ENCODE data around the gene NUDT3. TPM values are rescaled to one million over a fixed set of nuclear protein-coding genes. Genes with fewer than 3 reads are reported as not detected.
A peak's percentile ranks its signal among the peaks of the same experiment; 100 is the strongest.

Gene NUDT3
- polyA plus RNA-seq, 3 donors, result 13.9 to 16.1 (median 15.6) TPM

DNA sequence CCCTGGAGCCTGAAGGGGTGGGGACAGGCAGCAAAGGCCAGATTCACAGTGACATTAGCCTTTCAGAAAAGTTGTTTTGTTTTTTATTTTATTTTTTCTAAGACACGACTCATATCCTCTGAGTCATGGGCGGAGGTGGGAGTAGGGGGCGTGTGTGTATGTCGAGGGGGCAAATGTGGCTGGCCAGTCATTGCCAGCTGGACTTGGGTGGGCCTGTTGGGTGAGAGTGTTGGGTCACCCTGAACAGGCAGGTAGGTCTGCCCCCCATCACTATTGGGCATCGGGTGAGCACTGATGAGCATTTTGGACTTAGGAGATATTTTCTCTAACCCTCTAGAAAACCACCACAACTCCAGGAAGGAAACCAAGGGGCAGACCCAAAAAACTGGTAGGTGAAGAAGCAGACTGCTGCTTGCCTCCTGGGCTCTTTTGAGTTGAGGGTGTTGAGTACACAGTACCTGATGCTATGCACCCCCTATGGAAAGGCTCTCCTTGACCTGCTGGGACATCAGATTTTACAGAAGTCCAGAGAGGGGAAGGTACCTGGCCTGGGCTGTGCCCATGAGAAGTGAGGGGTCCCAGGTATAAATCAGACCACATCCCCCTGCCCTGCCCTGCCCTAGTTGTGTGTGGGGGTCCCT, 149.2 kb downstream of the NUDT3 start:
- no peak for DNase-seq (ENCODE audit: low read depth in 3 of 3, low spot score in 2 of 3)

DNA sequence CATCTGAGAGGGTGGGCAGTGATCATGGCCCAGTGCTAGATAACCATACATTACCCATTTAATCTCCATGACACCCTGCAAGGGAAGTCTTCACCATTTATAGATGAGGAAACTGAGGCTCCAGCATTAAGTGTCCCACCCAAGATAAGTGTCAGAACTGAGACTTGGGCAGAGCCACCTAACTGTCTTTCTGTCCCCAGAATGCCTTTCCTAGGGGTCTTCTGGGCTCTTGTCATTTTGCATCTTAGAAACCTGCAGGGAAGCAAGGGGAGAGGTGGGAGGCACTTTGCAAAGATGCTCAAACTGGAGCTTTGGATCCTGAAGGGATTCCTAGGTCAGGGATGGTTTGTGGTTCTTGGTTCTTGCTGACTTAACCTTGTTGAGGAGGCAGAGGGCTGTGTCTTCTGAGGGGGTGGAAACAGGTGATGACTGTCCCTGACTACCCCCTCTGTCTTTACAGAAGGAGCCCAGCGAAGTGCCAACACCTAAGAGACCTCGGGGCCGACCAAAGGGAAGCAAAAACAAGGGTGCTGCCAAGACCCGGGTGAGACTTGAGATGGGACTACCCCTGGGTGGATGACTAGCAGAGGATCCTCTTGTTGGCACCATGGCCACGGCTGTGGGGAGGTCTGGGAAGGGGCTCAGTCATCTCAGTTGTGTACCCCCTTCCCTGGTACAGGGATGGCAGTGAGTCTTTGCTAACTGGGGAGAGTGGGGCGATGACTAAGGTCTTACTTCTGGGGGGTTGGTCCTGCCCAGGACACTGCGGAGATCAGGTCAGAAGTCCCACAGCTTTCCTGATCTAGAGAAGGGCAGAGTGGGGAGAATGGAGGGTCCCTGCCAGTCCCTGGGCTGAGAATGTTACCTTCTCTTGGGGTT, 150.0 kb downstream of the NUDT3 start:
- DNase-seq (ENCODE audit: low read depth in 3 of 3, low spot score in 2 of 3), result no peak

DNA sequence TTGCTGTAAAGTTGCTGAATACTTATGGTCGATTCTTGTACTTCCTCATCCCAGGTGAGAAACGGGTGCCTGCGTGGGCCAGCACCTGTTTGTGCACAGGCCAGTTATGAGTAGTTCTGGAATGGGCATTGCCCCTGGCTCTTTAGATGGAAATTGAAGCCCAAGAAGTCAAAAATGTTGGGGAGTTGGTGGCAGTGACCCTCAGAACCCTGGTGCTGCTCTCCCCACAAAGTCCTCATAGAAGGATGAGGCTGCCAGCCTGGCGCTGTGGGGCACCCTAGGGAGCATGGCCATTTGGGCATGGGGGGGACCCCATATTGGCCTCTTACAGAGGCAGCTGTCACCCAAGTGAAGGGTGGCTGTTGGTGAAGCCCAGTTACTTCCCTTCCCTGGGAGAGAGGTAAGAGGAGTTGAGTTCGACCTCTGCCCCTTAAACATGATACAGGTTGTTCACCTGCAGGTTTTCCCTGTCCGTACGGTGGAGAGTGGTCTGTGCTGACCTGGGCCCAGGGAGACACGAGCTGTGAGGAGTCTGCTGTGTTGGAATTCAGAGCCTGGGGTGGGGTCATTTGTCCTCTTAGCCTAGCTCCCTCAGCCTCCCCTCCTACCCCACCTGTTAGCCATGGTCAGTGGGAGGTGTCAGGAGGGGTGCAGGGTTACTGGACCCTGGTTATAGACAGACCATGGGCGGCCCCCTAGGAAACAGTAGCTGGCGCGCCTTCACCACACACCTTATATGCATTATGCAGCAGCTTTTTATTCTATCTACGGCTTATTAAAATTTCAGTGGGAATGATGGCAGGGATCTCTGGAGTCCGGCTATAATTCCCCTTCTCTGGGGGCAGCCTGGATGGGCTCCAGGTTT, 150.9 kb downstream of the NUDT3 start:
- no peak for DNase-seq (ENCODE audit: low read depth in 3 of 3, low spot score in 2 of 3)

DNA sequence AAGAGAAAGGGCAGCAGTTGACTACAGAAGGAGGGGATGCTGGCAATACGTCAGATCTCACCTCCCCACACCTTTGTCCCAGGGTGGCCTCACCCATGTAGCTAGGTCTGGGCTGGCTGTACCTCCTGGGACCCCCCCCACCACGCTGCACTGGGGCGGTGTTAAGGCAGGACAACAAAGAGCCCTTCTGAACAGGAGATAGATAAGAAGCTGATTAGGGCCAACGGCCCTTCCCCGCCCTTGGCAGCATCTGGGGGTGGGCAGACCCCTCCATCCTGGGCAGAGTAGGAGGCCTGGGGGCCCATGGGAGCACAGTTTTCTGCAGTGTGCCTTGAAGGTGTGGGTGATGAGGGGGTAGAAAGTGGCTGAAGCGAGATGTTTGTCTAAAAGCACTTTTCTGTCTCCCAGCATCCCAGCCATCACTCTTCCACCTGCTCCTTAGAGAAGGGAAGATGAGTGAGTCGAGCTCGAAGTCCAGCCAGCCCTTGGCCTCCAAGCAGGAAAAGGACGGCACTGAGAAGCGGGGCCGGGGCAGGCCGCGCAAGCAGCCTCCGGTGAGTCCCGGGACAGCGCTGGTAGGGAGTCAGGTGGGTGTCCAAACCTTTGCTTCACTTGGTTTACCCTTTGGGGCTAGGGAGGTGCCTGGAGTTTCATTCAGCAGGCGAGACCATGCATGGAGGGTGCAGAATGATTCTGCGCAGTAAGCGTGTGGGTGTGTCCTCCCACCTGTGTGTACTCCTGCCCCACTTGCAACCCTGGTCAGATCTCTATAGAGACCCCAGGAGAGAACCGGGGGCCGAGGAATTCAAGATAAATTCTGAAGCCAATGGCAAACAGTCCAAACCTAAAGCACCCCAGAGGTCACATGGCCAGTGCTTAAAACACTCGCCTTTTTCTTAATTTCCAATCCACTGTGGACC, 151.9 kb downstream of the NUDT3 start:
- DNase-seq (ENCODE audit: low read depth in 3 of 3, low spot score in 2 of 3), result no peak

GRCh38 chr6:34239893-34240292, 152.6 kb downstream of the NUDT3 start:
- no peak for DNase-seq (ENCODE audit: low read depth in 3 of 3, low spot score in 2 of 3)

GRCh38 chr6:34239500-34239825, 153.0 kb downstream of the NUDT3 start:
- DNase-seq (ENCODE audit: low read depth in 3 of 3, low spot score in 2 of 3), result no peak

DNA sequence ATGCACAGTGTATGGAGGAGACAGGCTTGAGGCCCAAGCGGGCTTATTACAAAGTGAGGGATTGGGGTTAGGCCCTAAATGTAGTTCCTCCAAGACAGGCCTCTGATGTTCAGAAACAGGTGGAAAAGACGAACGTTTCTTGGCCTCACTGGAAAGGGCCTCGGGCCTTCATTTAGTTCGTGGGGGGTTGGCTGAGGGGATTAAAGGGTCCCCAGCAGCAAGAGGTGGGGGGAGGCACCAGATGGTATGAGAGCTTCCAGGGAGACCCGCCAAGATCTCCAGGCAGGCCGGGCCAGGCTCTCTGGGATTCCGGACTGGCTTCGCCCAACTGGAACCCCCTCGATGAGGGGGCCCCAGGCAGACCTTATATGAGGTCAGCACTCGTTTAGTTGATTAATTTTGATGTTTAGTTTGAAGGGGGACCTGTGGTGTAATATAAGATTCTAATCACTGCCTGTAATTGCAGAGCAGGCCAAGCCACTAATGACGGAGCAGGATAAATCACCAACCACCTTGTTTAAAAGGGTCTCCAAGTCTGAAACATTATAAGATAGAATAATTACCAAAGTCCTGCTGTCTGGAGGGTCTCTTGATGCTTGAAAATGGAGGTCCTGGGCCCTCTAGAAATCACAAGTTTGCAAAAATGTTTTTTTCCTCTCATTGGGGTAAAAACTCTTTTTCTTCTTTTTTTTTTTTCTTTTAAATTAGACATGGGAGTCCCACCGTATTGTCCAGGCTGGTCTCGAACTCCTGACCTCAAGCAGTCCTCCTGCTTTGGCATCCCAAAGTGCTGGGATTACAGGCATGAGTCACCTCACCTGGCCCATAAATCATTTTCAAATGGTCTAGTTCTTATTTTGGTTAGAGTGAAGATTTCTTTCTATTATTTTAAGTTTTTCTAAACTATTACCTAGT, 153.6 kb downstream of the NUDT3 start:
- no peak for DNase-seq (ENCODE audit: low read depth in 3 of 3, low spot score in 2 of 3)

DNA sequence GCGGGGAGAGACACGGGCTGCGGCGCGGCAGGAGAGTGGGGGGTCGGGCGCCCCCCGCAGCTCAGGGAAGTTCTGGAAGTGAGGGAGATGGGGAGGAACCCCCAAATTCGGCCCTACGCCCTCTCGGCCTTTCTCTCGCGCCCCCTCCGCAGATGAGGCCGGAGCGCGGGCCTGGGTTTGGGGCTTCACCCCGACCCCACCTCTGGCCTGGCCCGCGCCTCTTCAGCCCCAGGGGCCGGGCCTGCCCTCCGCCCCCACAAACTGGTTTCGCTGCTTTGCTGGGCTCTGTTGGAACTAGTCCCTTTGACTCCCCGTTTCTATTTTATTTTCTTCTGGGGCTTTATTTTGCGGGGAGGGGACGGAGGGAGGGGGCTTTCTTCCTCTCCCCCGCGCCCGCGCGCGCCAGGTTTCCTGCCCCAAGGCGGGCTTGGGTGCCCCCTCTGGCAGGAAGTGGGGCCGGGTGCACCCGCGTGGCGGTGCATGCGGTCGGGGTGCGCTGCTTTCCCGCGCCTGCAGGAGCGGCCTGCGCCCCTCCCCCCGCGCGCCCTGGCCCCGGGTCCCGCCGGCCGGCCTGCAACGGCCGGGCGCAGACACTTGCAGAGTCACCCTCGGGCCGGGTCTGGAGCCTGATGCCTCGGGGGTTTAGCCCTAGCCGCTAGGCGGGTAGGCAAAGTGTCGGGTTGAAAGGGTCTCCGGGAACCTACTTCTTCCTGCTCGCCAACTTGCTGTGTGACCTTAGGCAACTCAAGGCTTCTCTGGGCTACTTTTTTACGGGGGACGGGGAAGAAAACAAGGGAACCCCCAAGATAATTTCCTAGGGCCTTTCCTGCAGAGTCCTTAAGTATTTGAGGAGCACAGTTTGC, 154.5 kb downstream of the NUDT3 start:
- no peak for DNase-seq (ENCODE audit: low read depth in 3 of 3, low spot score in 2 of 3)

DNA sequence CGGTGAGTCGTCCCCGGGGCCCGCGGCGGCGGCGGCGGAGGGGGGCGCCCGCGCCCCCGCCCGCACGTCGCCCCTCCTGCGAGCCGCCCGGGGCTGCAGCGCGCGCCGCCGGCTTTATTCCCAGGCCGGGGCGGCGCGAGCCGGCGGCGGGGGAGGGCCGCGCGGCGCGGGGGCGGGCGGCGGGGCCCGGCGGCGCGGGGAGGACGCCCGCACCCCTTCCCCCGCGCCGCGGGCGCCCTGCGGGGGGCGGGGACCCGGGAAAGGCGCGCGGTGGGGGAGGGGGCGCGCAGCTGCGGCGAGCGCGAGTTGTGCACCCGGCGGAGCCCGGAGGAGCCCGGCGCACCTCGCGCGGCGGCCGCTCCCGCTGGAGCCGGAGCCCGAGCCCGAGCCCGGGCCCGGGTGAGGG, 155.2 kb downstream of the NUDT3 start:
- no peak for DNase-seq (ENCODE audit: low read depth in 3 of 3, low spot score in 2 of 3)

- DNase-seq (ENCODE audit: low read depth in 3 of 3, low spot score in 2 of 3), result peak in 1 of 3 donors; percentile 69
Measured at GRCh38 chr6:34236443-34237315, 155.8 kb downstream of the NUDT3 start, which contains the start of gene HMGA1. TSS of gene HMGA1 (plus strand) at chr6:34236873. CDS start at chr6:34240781, 3,908 bp downstream.

DNA sequence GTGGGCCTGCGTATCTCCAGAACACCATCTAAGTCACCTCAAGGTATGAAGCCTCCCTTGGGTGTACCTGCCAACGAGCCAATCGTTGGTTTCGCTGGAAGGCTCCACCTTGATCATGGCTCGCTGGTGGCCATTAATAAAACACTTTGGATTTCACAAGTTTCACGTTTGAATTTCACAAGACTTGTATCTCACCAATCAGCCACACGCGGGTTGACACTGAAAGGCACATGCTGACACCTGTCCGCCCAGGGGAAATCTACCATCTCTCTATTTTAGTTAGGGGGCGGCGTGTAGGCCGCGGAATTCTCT, 156.4 kb downstream of the NUDT3 start:
- no peak for DNase-seq (ENCODE audit: low read depth in 3 of 3, low spot score in 2 of 3)

DNA sequence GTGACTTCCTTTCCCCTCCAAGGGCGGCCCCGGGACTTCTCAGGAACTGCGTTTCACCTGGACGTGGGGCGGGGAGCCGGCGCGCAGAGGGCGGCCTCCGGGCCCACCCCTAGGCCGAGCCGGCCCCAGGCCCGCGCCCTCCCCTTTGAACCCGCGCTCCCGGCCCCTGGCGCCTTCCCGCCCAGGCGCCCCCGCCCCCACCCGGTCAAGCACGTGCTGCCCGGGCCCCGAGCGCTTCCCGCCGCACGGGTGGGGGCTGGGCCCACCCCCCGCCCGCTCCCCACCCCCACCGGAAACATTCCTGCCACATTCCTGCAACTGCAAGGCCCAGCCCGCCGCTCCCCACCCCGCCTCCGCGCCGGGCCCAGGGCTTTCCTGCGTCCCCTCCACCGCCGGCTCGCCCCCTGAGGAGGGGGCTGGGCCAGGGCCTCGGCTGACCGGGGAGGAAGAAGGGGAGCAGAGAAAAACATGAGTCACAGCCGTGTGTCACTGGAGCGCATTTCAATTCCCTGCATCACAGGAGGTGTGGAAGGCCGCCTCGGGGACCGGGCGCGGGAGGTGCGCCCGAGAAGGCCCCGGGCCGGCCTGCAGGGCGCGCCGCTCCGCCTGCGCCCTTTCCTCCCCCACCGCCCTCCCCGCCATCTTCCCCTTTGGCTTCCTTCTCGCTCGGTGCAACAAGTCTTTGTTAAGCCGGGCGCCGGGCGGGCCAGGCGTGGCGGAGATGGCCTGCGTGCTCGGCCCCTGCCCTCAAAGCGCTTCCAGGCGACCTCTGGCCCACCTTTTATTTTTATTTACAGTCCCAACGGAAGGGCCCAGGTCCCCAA, 156.9 kb downstream of the NUDT3 start:
- DNase-seq (ENCODE audit: low read depth in 3 of 3, low spot score in 2 of 3), result peak in 1 of 3 donors; percentile 40

GRCh38 chr6:34234667-34235306, 157.7 kb downstream of the NUDT3 start:
- no peak for DNase-seq (ENCODE audit: low read depth in 3 of 3, low spot score in 2 of 3)

DNA sequence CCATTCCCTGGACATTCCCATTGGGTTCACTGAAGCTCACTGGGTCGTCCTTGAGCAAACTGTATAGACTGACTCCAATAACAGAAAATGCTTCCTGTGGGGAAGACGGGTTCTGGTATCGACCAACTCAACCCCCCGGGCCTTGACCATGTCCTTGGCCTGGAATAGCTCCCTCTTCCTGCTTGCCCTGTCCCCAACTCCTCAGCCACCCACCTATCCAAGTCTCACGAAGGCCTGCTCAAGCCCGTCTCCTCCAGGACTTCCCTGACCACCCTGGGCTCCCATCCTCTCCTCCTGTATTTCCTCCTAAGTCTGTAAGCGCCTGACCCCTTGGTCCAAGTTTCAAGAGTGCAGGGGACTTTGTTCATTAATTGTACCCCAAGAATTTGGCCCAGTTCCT, 158.6 kb downstream of the NUDT3 start:
- no peak for DNase-seq (ENCODE audit: low read depth in 3 of 3, low spot score in 2 of 3)

DNA sequence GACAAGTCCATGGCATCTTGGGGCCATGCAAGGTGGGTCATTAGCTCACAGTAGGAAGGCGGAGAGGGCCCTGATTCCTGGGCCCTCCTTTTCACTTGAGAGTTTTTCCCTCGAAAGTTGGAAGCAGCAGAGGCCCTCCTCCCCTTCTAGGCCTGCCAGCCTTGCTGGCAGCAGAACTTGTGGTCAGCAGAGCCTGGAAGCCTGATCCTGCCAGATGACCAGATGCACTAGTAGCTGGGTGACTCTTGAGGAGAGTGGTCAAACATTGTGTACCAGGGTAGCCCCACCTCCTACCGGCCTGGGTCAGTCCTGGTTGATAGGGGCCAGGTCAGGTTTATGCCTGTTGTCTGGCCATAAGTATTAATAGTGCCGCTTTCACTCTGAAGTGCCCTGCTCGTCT, 159.6 kb downstream of the NUDT3 start:
- no peak for DNase-seq (ENCODE audit: low read depth in 3 of 3, low spot score in 2 of 3)

Data from right renal cortex interstitium (tissue), 3 donors.